Measurements from ENCODE around the gene REEP2.
"Not testable (repeated sequence)": the region's sequence is repeated elsewhere in the genome, so short reads cannot be mapped to it uniquely, and the experiment has no call there.

REEP2 gene

DNA sequence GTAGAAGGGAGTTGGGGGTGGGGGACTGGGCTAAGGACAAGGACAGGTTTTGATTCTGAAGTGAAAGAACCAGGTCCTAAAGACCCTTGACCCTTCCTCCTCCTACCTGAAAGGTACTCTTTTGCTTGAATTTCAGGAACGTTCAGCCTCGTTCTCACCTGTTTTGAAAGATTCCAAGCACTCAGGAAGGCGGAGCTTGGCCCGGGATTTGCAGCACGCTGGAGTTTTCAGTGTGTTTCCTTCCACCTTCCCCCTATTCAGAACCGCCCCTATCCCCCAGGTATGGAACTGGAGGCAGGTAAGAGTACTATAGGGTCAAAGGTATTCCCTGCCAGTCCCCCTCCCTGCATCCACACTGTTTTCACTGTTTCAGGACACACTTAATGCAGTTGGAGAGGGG lies 33.5 kb downstream of the REEP2 start:
- Histone ChIP-seq H4K12ac (ENCODE audit: low read depth, low read length) (no peak overlapping the region), H3K27me3 (ENCODE audit: insufficient read depth, low read length) (no peaks in the 10 kb centered on the region), H3K27ac (ENCODE audit: low read depth, low read length) (no peak overlapping the region), H3K79me2 (ENCODE audit: control insufficient read depth, insufficient read depth, low read length, poor library complexity) (no peaks in the 10 kb centered on the region), H3K18ac (ENCODE audit: low read length) (no peak overlapping the region), H3K14ac (ENCODE audit: low read length) (no peak overlapping the region), H2AFZ (ENCODE audit: insufficient read depth, low read length, poor library complexity) (no peak overlapping the region), H3K4me3 (ENCODE audit: low read depth, low read length) (no peak overlapping the region), H3K9ac (ENCODE audit: low read length) (no peak overlapping the region), H4K91ac (ENCODE audit: low read depth, low read length) (no peak overlapping the region), H3K23ac (ENCODE audit: low read length) (no peak overlapping the region), H2BK120ac (ENCODE audit: insufficient read depth, low read length, poor library complexity) (no peak overlapping the region), H3K4me2 (ENCODE audit: low read length) (no peak overlapping the region), H3K9me3 (ENCODE audit: insufficient read depth, low read depth, low read length) (peaks cover 3% of the 10 kb centered on the region), H3K4me1 (ENCODE audit: control insufficient read depth in 1 of 2, insufficient read depth in 2 of 2, low read length in 2 of 2) (no peaks in the 10 kb centered on the region), H3K79me1 (ENCODE audit: low read length) (no peaks in the 10 kb centered on the region), H3K36me3 (ENCODE audit: control insufficient read depth in 1 of 2, insufficient read depth in 2 of 2, low read length in 2 of 2) (peaks cover 5 to 6% of the 10 kb centered on the region in 2 experiments), H3K4ac (ENCODE audit: low read depth, low read length) (no peak overlapping the region), H4K8ac (ENCODE audit: low read depth, low read length) (peak overlapping the region; percentile 46), H2BK5ac (ENCODE audit: low read depth, low read length, poor library complexity) (no peak overlapping the region), H2AK5ac (ENCODE audit: low read length) (no peak overlapping the region), H2BK12ac (ENCODE audit: low read length) (no peak overlapping the region)
- DNase-seq, result peak; percentile 53 to 80
- WGBS (ENCODE audit: extremely low coverage, insufficient coverage, insufficient read length), result no CpG with 5 or more reads among the region's 6 CpGs

GRCh38 chr5:138473151-138473550 lies 34.3 kb downstream of the REEP2 start:
- H4K8ac ChIP-seq (ENCODE audit: low read depth, low read length); H3K4me2 ChIP-seq (ENCODE audit: low read length); H3K79me2 ChIP-seq (ENCODE audit: control insufficient read depth, insufficient read depth, low read length, poor library complexity); H2BK5ac ChIP-seq (ENCODE audit: low read depth, low read length, poor library complexity); H2AFZ ChIP-seq (ENCODE audit: insufficient read depth, low read length, poor library complexity); H3K27ac ChIP-seq (ENCODE audit: low read depth, low read length); H3K14ac ChIP-seq (ENCODE audit: low read length); H3K4me3 ChIP-seq (ENCODE audit: low read depth, low read length); H3K23ac ChIP-seq (ENCODE audit: low read length); H2AK5ac ChIP-seq (ENCODE audit: low read length); H3K36me3 ChIP-seq (ENCODE audit: control insufficient read depth in 1 of 2, insufficient read depth in 2 of 2, low read length in 2 of 2); H4K91ac ChIP-seq (ENCODE audit: low read depth, low read length); H2BK12ac ChIP-seq (ENCODE audit: low read length); H2BK120ac ChIP-seq (ENCODE audit: insufficient read depth, low read length, poor library complexity); H3K4ac ChIP-seq (ENCODE audit: low read depth, low read length); H3K79me1 ChIP-seq (ENCODE audit: low read length); H3K18ac ChIP-seq (ENCODE audit: low read length); H3K4me1 ChIP-seq (ENCODE audit: control insufficient read depth in 1 of 2, insufficient read depth in 2 of 2, low read length in 2 of 2); H3K9me3 ChIP-seq (ENCODE audit: insufficient read depth, low read depth, low read length); H4K12ac ChIP-seq (ENCODE audit: low read depth, low read length); H3K9ac ChIP-seq (ENCODE audit: low read length); DNase-seq; H3K27me3 ChIP-seq (ENCODE audit: insufficient read depth, low read length): not testable (repeated sequence)
- no CpG with 5 or more reads among the region's 5 CpGs for WGBS (ENCODE audit: extremely low coverage, insufficient coverage, insufficient read length)

DNA sequence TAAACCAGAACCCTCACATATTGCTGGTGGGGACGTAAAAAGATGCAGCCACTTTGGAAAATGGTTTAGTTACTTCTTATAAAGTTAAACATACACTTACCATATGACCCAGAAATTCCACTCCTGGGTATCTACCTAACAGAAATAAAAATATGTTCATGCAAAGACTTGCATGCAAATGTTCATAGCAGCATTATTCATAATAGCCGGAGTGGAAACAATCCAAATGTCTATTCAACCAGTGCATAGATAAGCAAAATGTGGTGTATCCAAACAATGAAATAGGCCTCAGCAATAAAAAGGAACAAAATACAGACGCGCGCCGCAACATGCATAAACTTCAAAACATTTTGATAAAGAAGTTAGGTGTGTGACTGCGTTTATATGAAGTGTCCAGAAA lies 38.1 kb downstream of the REEP2 start:
- no CpG with 5 or more reads among the region's 7 CpGs for WGBS (ENCODE audit: extremely low coverage, insufficient coverage, insufficient read length)

DNA sequence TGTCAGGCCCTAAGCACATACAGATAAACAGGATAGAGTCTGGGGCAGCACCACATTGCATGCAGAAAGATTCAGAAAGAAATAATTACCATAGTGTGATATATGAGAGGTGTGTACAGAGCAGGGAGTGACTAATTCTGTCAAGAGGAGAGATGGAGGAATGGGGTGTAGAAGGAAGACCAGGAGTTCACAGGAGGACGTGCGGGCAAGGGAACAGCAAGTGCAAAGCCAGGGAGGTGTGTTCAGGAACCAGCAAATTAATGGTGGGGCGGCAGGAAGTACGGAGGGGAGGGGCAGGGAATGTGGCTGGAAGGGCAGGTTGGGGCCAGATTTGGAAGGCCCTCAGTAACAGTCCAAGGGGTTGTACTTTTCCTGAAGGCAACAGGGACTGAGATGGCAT lies 43.8 kb downstream of the REEP2 start:
- DNase-seq, result no peak
- Histone ChIP-seq H3K79me2 (ENCODE audit: control insufficient read depth, insufficient read depth, low read length, poor library complexity) (no peaks in the 10 kb centered on the region), H3K4ac (ENCODE audit: low read depth, low read length) (no peak overlapping the region), H3K14ac (ENCODE audit: low read length) (no peak overlapping the region), H3K4me3 (ENCODE audit: low read depth, low read length) (no peak overlapping the region), H3K36me3 (ENCODE audit: control insufficient read depth in 1 of 2, insufficient read depth in 2 of 2, low read length in 2 of 2) (no peaks in the 10 kb centered on the region), H2BK120ac (ENCODE audit: insufficient read depth, low read length, poor library complexity) (no peak overlapping the region), H2BK5ac (ENCODE audit: low read depth, low read length, poor library complexity) (no peak overlapping the region), H2AK5ac (ENCODE audit: low read length) (no peak overlapping the region), H4K8ac (ENCODE audit: low read depth, low read length) (no peak overlapping the region), H3K4me2 (ENCODE audit: low read length) (no peak overlapping the region), H4K12ac (ENCODE audit: low read depth, low read length) (no peak overlapping the region), H3K27ac (ENCODE audit: low read depth, low read length) (no peak overlapping the region), H3K4me1 (ENCODE audit: control insufficient read depth in 1 of 2, insufficient read depth in 2 of 2, low read length in 2 of 2) (no peaks in the 10 kb centered on the region), H3K9ac (ENCODE audit: low read length) (no peak overlapping the region), H2BK12ac (ENCODE audit: low read length) (no peak overlapping the region), H3K23ac (ENCODE audit: low read length) (no peak overlapping the region), H3K9me3 (ENCODE audit: insufficient read depth, low read depth, low read length) (no peaks in the 10 kb centered on the region), H3K27me3 (ENCODE audit: insufficient read depth, low read length) (no peaks in the 10 kb centered on the region), H2AFZ (ENCODE audit: insufficient read depth, low read length, poor library complexity) (no peak overlapping the region), H4K91ac (ENCODE audit: low read depth, low read length) (no peak overlapping the region), H3K79me1 (ENCODE audit: low read length) (no peaks in the 10 kb centered on the region), H3K18ac (ENCODE audit: low read length) (no peak overlapping the region)
- no CpG with 5 or more reads among the region's 4 CpGs for WGBS (ENCODE audit: extremely low coverage, insufficient coverage, insufficient read length)

More for the DNA sequence above, 38.1 kb downstream of the REEP2 start:
- no peak overlapping the region for H2AK5ac ChIP-seq (ENCODE audit: low read length)
- no peak overlapping the region for H3K27ac ChIP-seq (ENCODE audit: low read depth, low read length)
- H2BK120ac ChIP-seq (ENCODE audit: insufficient read depth, low read length, poor library complexity), result no peak overlapping the region
- no peaks in the 10 kb centered on the region for H3K79me1 ChIP-seq (ENCODE audit: low read length)
- no peak overlapping the region for H4K12ac ChIP-seq (ENCODE audit: low read depth, low read length)
- H3K79me2 ChIP-seq (ENCODE audit: control insufficient read depth, insufficient read depth, low read length, poor library complexity), result no peaks in the 10 kb centered on the region
- no peak overlapping the region for H3K18ac ChIP-seq (ENCODE audit: low read length)
- no peak overlapping the region for H4K91ac ChIP-seq (ENCODE audit: low read depth, low read length)
- H3K36me3 ChIP-seq (ENCODE audit: control insufficient read depth in 1 of 2, insufficient read depth in 2 of 2, low read length in 2 of 2), result no peaks in the 10 kb centered on the region
- no peak overlapping the region for H3K23ac ChIP-seq (ENCODE audit: low read length)
- no peak overlapping the region for H4K8ac ChIP-seq (ENCODE audit: low read depth, low read length)
- H3K4me3 ChIP-seq (ENCODE audit: low read depth, low read length), result no peak overlapping the region
- H3K9ac ChIP-seq (ENCODE audit: low read length), result no peak overlapping the region
- H2BK12ac ChIP-seq (ENCODE audit: low read length), result no peak overlapping the region
- H3K14ac ChIP-seq (ENCODE audit: low read length), result no peak overlapping the region
- H3K27me3 ChIP-seq (ENCODE audit: insufficient read depth, low read length), result no peaks in the 10 kb centered on the region
- H3K4ac ChIP-seq (ENCODE audit: low read depth, low read length), result no peak overlapping the region
- no peak overlapping the region for H3K4me2 ChIP-seq (ENCODE audit: low read length)
- H3K4me1 ChIP-seq (ENCODE audit: control insufficient read depth in 1 of 2, insufficient read depth in 2 of 2, low read length in 2 of 2), result no peaks in the 10 kb centered on the region
- H3K9me3 ChIP-seq (ENCODE audit: insufficient read depth, low read depth, low read length), result no peaks in the 10 kb centered on the region
- no peak overlapping the region for H2AFZ ChIP-seq (ENCODE audit: insufficient read depth, low read length, poor library complexity)
- DNase-seq, result no peak
- H2BK5ac ChIP-seq (ENCODE audit: low read depth, low read length, poor library complexity), result no peak overlapping the region
